Posterior vena cava (tissue), 2 donors: ENCODE results near the gene SMC3. TPM values are rescaled to one million over a fixed set of nuclear protein-coding genes. Genes with fewer than 3 reads are reported as not detected.

Experiments
- DNase-seq: peaks from one replicate; pipeline ENCODE4 v3.0.0-alpha.2; 2020; ENCODE audit warnings: low spot score
- intact Hi-C, 2 donors: fragments of 100-400 bp; cut with DNase I; formaldehyde crosslinking; loops; one replicate each; pipeline versions ENCODE4 v1.14.1 to v1.14.2; 2022 to 2023
- total RNA-seq, 2 donors: library from RNA; stranded (reverse); fragmentation: NEBNext Ultra II Directional; extraction: Animal tissue kit (Norgen Biotek cat#: 25700); gene quantifications; one replicate each; pipeline ENCODE4 v1.2.1, GENCODE V29; 2021
- donor health status: DM: yes; HTN: yes; CAD: no.
- donor health status: DM: yes; HTN: yes; CAD: no.

The SMC3 gene
- total RNA-seq, 2 donors from 2014 or later = 28.1 to 35.1 TPM

GRCh38 chr10:110535958-110536891, 31.3 kb upstream of the SMC3 start:
- intact Hi-C loops = loop anchor here in 1 of 2 donors (10.0 kb wide), 1 partner anchor 181 kb away; no protein-coding TSS in a partner anchor
- DNase-seq = no peak

DNA sequence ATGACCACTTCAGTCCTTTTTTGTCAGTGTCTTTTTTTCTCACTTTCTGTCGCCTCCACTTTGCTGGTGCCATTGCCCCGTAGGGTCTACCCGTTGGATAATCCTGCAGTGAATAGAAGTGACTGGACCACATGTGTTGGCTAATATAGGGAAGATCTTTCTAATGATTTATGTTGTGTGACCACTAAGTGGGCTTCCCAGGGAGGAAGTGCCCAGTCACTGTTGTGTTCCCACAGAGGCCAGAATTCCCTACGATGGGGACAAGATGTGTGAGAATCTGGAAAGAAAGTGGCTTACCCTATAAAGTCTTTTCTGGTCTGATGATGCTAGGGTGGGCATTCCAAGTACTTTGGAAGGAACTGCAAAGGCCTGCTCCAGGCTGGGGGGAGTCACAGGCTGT, 28.4 kb upstream of the SMC3 start:
- intact Hi-C loops = loop anchor here in 1 of 2 donors (10.0 kb wide), 1 partner anchor 184 kb away; no protein-coding TSS in a partner anchor
- DNase-seq = no peak

DNA sequence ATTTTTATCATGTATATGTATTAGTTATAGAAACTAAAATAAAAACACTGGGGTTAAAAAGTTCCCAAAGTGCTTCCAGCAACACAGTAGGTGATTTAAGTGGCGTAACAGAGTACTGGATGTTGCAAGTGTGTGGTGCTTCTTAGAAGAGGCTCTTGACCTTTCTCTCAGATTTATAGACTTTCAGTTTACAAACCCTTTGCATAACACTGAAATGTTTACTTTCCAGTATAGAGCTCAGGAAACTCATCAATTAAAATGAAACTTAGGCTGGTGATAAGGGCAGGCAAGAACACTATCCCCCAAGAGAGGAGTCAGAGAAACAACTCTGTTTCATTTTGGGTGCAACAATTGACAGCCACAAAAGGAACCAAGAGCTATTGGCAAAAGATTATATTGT, 27.5 kb upstream of the SMC3 start:
- no peak for DNase-seq
- intact Hi-C loops = no loop called here

DNA sequence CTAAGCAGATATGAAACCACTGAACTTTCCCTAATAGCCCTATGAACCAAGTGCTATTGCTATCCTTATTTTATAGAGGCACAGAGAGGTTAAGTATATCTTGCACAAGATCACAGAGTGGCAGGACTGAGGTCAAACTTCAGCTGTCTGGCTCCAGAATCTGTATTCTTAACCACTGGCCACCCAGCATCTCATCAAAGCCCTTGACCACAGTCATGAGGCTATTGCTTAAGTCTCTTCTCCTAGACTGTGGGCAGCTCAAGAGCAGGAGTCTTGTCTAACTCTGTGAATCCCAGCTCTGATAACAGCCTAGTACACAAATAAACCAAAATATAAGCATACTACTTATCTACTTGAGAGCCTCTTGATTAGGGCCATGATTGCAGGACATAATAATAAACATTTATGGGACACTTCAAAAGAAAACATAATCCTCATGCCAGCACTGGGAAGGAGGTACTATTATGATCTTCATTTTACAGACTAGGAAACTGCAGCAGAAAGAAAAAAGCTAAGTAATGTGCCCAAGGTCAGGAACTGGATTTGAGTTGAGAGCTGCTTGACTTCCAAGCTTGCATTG, 22.4 kb upstream of the SMC3 start:
- intact Hi-C loops = loop anchor here in 1 of 2 donors (5.0 kb wide), 1 partner anchor 238 kb away; no protein-coding TSS in a partner anchor

GRCh38 chr10:110546077-110546476, 21.4 kb upstream of the SMC3 start:
- intact Hi-C loops = loop anchor here (2.0 to 5.0 kb wide), 2 partner anchors 235 to 239 kb away; no protein-coding TSS in a partner anchor
- no peak for DNase-seq

More for the DNA sequence above, 22.4 kb upstream of the SMC3 start:
- DNase-seq = no peak

- intact Hi-C loops = loop anchor here (2.0 to 5.0 kb wide), 2 partner anchors 236 to 239 kb away; no protein-coding TSS in a partner anchor
- no peak for DNase-seq
Observed at GRCh38 chr10:110546499-110547110, 20.9 kb upstream of the SMC3 start.

DNA sequence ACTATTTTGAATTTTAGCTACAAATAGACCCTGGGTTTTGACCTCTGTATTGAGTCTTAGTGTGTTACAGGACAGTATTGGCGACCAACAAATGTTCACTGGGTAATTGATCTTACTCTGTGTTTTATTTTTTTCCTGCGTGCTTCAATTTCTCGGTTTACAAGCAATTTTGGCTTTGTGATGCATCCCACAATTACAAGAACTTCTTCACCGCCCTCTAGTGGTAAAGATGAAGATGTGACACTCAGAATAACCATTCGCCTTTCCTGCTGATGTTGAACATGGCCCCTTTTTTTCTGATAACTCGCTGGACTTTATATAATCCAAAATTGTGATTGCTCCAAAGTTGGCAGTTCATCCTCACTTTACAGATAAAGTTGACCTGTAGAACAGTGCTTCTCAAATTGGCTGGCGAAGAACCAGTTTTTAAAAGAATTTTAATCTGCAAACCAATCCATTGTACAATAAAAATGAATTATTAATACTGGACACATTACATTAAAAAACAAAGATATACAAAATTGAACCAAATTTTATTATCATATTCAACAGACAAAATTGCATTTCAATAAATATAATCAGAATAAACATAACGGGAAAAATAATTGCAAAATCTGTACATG, 20.2 kb upstream of the SMC3 start:
- no peak for DNase-seq
- intact Hi-C loops = loop anchor here (2.0 to 5.0 kb wide), 2 partner anchors 236 to 240 kb away; no protein-coding TSS in a partner anchor

DNA sequence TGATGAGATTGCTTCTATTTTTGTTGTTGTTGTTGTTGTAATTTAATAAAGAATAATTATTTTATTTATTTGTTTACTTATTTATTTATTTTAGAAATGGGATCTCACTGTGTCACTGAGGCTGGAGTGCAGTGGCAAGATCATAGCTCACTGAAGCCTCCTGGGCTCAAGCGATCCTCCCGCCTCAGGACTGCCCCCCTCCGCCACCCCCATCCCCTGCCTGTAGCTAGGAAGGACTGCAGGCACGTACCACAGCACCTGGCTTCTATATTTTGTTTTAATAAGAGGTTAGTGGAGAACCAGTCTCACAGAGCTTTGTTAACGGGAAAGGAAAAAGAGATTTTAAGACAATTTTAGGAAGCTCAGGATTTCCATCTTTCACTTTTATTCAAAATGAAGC, 19.5 kb upstream of the SMC3 start:
- no peak for DNase-seq
- intact Hi-C loops = loop anchor here in 1 of 2 donors (5.0 kb wide), 1 partner anchor 241 kb away; no protein-coding TSS in a partner anchor

DNA sequence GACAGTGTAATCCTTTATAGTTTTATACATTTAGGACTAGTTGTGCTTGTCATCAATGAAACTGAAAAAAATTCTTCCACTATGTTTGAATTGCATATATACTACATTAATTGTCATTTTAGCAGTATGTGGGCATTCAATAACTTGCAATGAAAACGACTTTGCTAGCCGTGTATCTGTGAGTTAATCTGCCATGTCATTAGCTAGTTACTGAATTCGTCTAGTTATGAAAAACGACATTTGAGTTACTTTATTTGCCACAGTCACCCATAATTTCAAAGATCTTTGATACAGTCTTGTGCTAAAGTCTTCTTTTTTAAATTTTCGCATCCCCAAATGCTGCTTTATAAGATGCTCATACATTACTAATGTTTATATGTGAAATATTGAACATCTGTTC, 18.3 kb upstream of the SMC3 start:
- DNase-seq = no peak
- intact Hi-C loops = loop anchor here in 1 of 2 donors (5.0 kb wide), 1 partner anchor 242 kb away; no protein-coding TSS in a partner anchor

GRCh38 chr10:110553905-110554304, 13.6 kb upstream of the SMC3 start:
- intact Hi-C loops = no loop called here
- no peak for DNase-seq

GRCh38 chr10:110556296-110556695, 11.2 kb upstream of the SMC3 start:
- no peak for DNase-seq
- intact Hi-C loops = no loop called here

DNA sequence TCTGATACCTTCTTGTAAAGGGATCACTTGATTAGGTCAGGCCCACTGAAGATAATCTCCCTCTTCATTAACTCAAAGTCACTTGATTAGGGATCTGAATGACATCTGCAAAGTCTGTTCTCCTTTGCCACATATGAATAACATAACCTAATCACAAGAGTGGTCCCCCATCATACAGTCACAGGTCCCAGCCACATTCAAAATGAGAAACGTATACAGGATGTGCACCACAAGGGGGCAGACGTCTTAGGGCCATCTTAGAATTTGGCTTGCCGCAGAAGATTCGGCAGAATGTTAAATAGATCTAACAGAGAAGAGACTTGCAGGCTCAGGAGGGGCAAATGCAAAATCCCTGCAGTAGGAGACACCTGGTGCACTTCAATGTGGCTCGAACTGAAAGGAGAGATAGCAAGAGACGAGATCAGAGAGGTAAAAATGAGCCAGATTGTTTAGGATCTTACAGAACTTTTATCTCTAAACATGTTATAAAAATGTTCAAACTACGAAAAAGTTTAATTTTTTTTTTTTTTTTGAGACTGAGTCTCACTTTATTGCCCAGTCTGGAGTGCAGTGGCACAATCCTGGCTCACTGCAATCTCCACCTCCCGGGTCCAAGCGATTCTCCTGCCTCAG, 10.4 kb upstream of the SMC3 start:
- intact Hi-C loops = no loop called here
- no peak for DNase-seq

GRCh38 chr10:110558041-110558440, 9.5 kb upstream of the SMC3 start:
- intact Hi-C loops = no loop called here

GRCh38 chr10:110560012-110560411, 7.5 kb upstream of the SMC3 start:
- DNase-seq = no peak
- intact Hi-C loops = no loop called here

More at GRCh38 chr10:110558041-110558440, 9.5 kb upstream of the SMC3 start:
- DNase-seq = no peak

GRCh38 chr10:110561292-110561691, 6.2 kb upstream of the SMC3 start:
- no peak for DNase-seq
- intact Hi-C loops = no loop called here

- intact Hi-C loops = no loop called here
- no peak for DNase-seq
Observed at GRCh38 chr10:110562348-110562747, 5.1 kb upstream of the SMC3 start.

GRCh38 chr10:110563132-110563531, 4.4 kb upstream of the SMC3 start:
- no peak for DNase-seq
- intact Hi-C loops = no loop called here

- intact Hi-C loops = no loop called here
- DNase-seq = no peak
Observed at GRCh38 chr10:110566472-110567200, 859 bp upstream of the SMC3 start.
